ENCODE measurements around the gene SLC12A7. TPM values are rescaled to one million over a fixed set of nuclear protein-coding genes. Genes with fewer than 3 reads are reported as not detected.
"Not testable (repeated sequence)": the region's sequence is repeated elsewhere in the genome, so short reads cannot be mapped to it uniquely, and the experiment has no call there.

SLC12A7 gene
- total RNA-seq, 2 donors from 2014 or later = 58.9 to 61.6 TPM

DNA sequence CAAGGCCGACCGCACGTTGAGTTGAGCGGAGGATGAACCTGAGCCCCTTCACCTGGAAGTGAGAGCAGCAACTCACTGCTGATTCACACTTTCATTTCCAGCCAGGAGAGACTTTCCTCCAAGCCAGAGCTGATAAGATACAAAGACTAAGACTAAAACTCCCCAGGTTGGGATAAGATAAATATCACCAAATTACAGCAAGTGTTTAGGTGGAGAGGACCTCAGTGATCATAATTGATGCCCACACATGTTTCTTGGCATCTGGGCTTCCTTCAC, 109.7 kb downstream of the SLC12A7 start:
- Mint-ChIP-seq H3K27me3 (ENCODE audit: insufficient read depth) (peaks cover 84% of the 10 kb centered on the region), H3K27ac (no peak overlapping the region), H3K9me3 (no peaks in the 10 kb centered on the region), H3K4me3 (no peak overlapping the region), H3K36me3 (ENCODE audit: low read depth) (no peaks in the 10 kb centered on the region), H3K4me1 (peaks cover 4% of the 10 kb centered on the region)
- Histone ChIP-seq H3K9me3 (ENCODE audit: control insufficient read depth, low read length) (no peaks in the 10 kb centered on the region), H3K27ac (ENCODE audit: low read depth, low read length) (no peak overlapping the region), H3K4me1 (ENCODE audit: control insufficient read depth, insufficient read depth, low read length) (no peaks in the 10 kb centered on the region), H3K4me3 (ENCODE audit: low read length) (no peak overlapping the region), H3K27me3 (ENCODE audit: control insufficient read depth, insufficient read depth, low read length, poor library complexity, severe bottlenecking) (peaks cover 94% of the 10 kb centered on the region), H3K9ac (ENCODE audit: extremely low read depth, low read length, poor library complexity, severe bottlenecking) (no peak overlapping the region), H3K36me3 (ENCODE audit: control insufficient read depth, insufficient read depth, low read length) (no peaks in the 10 kb centered on the region)
- DNase-seq = no peak
- WGBS, 2 experiments (ENCODE audit: insufficient coverage in 1 of 2, insufficient read length in 1 of 2) = 87 to 89% methylated on average over 3 to 4 of the region's 4 CpGs
- TF ChIP-seq, protein P1, sequence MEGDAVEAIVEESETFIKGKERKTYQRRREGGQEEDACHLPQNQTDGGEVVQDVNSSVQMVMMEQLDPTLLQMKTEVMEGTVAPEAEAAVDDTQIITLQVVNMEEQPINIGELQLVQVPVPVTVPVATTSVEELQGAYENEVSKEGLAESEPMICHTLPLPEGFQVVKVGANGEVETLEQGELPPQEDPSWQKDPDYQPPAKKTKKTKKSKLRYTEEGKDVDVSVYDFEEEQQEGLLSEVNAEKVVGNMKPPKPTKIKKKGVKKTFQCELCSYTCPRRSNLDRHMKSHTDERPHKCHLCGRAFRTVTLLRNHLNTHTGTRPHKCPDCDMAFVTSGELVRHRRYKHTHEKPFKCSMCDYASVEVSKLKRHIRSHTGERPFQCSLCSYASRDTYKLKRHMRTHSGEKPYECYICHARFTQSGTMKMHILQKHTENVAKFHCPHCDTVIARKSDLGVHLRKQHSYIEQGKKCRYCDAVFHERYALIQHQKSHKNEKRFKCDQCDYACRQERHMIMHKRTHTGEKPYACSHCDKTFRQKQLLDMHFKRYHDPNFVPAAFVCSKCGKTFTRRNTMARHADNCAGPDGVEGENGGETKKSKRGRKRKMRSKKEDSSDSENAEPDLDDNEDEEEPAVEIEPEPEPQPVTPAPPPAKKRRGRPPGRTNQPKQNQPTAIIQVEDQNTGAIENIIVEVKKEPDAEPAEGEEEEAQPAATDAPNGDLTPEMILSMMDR (conservative IDR thresholded peaks at IDR 0.05) = no peak

DNA sequence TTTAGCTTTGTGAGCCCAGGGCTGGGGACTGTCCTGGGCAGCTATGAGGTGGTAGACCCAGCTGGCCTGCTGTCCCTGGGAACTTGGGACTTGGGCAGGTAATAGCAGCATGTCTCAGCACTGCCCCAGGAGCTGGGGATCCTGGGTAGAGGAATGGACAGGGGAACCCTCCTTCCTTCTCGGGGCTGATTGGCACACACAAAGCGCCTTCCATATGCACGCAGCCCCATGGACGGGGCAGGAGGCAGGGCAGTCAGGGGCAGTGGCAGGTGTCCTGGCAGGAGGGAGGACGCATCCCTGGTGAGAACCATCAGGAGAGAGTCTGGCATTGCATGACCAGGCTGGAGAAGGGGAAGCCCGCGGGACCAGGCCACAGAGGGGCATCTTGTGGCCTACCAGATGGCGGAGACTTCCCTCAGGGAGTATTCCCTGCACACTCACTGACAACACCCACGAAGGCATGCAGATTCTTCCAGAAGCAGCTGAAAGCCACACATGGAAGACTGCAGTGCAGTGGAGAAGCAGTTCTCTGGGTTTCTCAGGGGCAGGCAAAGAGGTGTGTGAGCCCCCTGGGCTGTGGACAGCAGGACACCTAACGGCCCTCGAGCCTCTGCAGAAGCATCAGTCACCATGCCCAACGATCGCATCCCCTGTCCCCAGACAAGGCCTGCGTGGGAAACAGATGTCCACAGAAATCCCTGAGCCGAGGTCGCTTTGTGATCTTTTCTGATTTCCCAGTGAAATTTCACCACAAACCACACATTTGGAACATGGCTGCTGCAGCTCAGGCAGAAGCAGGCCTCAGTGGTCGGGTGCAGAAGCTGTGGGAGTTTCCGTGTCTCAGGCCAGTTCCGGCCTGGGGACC, 110.2 kb downstream of the SLC12A7 start:
- Mint-ChIP-seq H3K9me3 (no peaks in the 10 kb centered on the region), H3K4me3 (no peak overlapping the region)

DNA sequence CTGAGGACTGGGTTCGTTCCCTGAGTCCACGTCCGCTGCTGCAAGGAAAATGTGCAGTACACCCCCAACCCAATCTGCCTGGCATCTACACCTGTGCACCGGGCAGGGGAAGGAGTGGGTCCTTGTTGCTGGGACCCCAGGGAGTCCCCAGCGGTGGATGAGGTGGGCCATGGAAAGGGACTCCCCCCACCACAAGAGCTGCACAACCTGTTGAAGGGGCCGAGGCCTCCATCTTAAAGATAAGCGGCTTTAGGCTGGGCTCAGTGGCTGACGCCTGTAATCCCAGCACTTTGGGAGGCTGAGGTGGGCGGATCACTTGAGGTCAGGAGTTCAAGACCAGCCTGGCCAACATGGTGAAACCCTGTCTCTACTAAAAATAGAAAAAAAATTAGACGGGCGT, 111.0 kb downstream of the SLC12A7 start:
- not testable (repeated sequence) for H3K36me3 ChIP-seq (ENCODE audit: control insufficient read depth, insufficient read depth, low read length); H3K9me3 Mint-ChIP-seq; H3K4me1 ChIP-seq (ENCODE audit: control insufficient read depth, insufficient read depth, low read length); H3K36me3 Mint-ChIP-seq (ENCODE audit: low read depth); H3K9me3 ChIP-seq (ENCODE audit: control insufficient read depth, low read length); H3K4me3 Mint-ChIP-seq; H3K9ac ChIP-seq (ENCODE audit: extremely low read depth, low read length, poor library complexity, severe bottlenecking); H3K27ac Mint-ChIP-seq; H3K27ac ChIP-seq (ENCODE audit: low read depth, low read length); H3K4me3 ChIP-seq (ENCODE audit: low read length)
- DNase-seq = peak; percentile 24
- H3K27me3 ChIP-seq (ENCODE audit: control insufficient read depth, insufficient read depth, low read length, poor library complexity, severe bottlenecking) = peaks cover 80% of the 10 kb centered on the region
- Mint-ChIP-seq H3K4me1 (peaks cover 11% of the 10 kb centered on the region), H3K27me3 (ENCODE audit: insufficient read depth) (peaks cover 73% of the 10 kb centered on the region)
- 86 to 95% methylated on average over 5 to 11 of the region's 11 CpGs for WGBS, 2 experiments (ENCODE audit: insufficient coverage in 1 of 2, insufficient read length in 1 of 2)

More for the DNA sequence above, 110.2 kb downstream of the SLC12A7 start:
- peaks cover 10% of the 10 kb centered on the region for H3K4me1 Mint-ChIP-seq
- no peak overlapping the region for H3K27ac Mint-ChIP-seq
- Histone ChIP-seq H3K36me3 (ENCODE audit: control insufficient read depth, insufficient read depth, low read length) (no peaks in the 10 kb centered on the region), H3K27me3 (ENCODE audit: control insufficient read depth, insufficient read depth, low read length, poor library complexity, severe bottlenecking) (peaks cover 88% of the 10 kb centered on the region), H3K9me3 (ENCODE audit: control insufficient read depth, low read length) (no peaks in the 10 kb centered on the region), H3K9ac (ENCODE audit: extremely low read depth, low read length, poor library complexity, severe bottlenecking) (no peak overlapping the region), H3K4me1 (ENCODE audit: control insufficient read depth, insufficient read depth, low read length) (no peaks in the 10 kb centered on the region), H3K4me3 (ENCODE audit: low read length) (no peak overlapping the region), H3K27ac (ENCODE audit: low read depth, low read length) (no peak overlapping the region)
- no peaks in the 10 kb centered on the region for H3K36me3 Mint-ChIP-seq (ENCODE audit: low read depth)
- DNase-seq = peak; percentile 32
- 86 to 92% methylated on average over 12 to 19 of the region's 19 CpGs for WGBS, 2 experiments (ENCODE audit: insufficient coverage in 1 of 2, insufficient read length in 1 of 2)
- H3K27me3 Mint-ChIP-seq (ENCODE audit: insufficient read depth) = peaks cover 81% of the 10 kb centered on the region
- TF ChIP-seq, protein P1 (conservative IDR thresholded peaks at IDR 0.05) = no peak

Small RNAs within 50 kb of the gene (microRNA-seq; reads per million reads assigned to microRNA genes)
- gene MIR4635 (ENCODE audit: borderline microRNAs expressed) = not detected

Other genes with a start within 250 kb of the SLC12A7 start
- 10 to 100 TPM; 58.2 to 67.9 TPM for gene BRD9, start 219.3 kb downstream of the SLC12A7 start, total RNA-seq
- gene TRIP13, start 219.2 kb downstream of the SLC12A7 start, total RNA-seq = 10 to 100 TPM; 21.9 to 32.4 TPM
- 10 to 100 TPM; 11.2 to 13.9 TPM for gene NKD2, start 103.3 kb downstream of the SLC12A7 start, total RNA-seq
- gene SLC6A19, start 89.5 kb upstream of the SLC12A7 start, total RNA-seq = under 1 TPM; 0.09 to 0.15 TPM
- gene SLC6A18, start 113.3 kb upstream of the SLC12A7 start, total RNA-seq = not detected
- gene TERT, start 183.0 kb upstream of the SLC12A7 start, total RNA-seq = 1 to 10 TPM; 7.1 to 9.8 TPM
- gene CLPTM1L, start 233.0 kb upstream of the SLC12A7 start, total RNA-seq = 10 to 100 TPM; 68.0 to 89.4 TPM

Data from endodermal cell (in vitro differentiated cells).